AG04449 (cell line): Measurements from ENCODE around the gene CRNKL1.

ENCODE experiments used
- CTCF ChIA-PET: fragments of 350-600 bp; formaldehyde crosslinking; extraction: SDS; loops from one replicate; lab custom pipeline; 2021; ENCODE audit warnings: antibody characterized with exemption; lab: Yijun Ruan, JAX
- POLR2A ChIA-PET: fragments of 400-600, 350-600 bp; formaldehyde crosslinking; extraction: SDS; loops from one replicate; lab custom pipeline; 2020; ENCODE audit warnings: antibody characterized with exemption, inconsistent platforms; lab: Yijun Ruan, JAX
- DNase-seq: peaks from one replicate; pipeline ENCODE4 v3.0.0-alpha.2; 2010; ENCODE audit warnings: low read depth, low spot score
- H3K4me3 ChIP-seq: 2 replicates; pipeline ENCODE4 v1.5.1; 2011; ENCODE audit warnings: low read depth, mild to moderate bottlenecking, control low read depth, low read length
- TF ChIP-seq, protein P1 (sequence below): IDR thresholded peaks from one replicate; pipeline ENCODE4 v1.5.1; 2011; ENCODE audit warnings: mild to moderate bottlenecking, moderate library complexity, low read length, control low read depth, inconsistent platforms; ENCODE audit not compliant: insufficient read depth; ENCODE audit errors: missing control alignments

The CRNKL1 gene

GRCh38 chr20:20070871-20071726 lies 18.8 kb upstream of the CRNKL1 start:
- ChIA-PET POLR2A (no interaction called here), CTCF (interaction anchor here (3.8 kb wide), 1 partner anchor 13 kb away, joined by 19 read pairs; no protein-coding TSS in a partner anchor)
- TF ChIP-seq, protein P1, sequence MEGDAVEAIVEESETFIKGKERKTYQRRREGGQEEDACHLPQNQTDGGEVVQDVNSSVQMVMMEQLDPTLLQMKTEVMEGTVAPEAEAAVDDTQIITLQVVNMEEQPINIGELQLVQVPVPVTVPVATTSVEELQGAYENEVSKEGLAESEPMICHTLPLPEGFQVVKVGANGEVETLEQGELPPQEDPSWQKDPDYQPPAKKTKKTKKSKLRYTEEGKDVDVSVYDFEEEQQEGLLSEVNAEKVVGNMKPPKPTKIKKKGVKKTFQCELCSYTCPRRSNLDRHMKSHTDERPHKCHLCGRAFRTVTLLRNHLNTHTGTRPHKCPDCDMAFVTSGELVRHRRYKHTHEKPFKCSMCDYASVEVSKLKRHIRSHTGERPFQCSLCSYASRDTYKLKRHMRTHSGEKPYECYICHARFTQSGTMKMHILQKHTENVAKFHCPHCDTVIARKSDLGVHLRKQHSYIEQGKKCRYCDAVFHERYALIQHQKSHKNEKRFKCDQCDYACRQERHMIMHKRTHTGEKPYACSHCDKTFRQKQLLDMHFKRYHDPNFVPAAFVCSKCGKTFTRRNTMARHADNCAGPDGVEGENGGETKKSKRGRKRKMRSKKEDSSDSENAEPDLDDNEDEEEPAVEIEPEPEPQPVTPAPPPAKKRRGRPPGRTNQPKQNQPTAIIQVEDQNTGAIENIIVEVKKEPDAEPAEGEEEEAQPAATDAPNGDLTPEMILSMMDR, result no peak
- no peak overlapping the region for H3K4me3 ChIP-seq
- no peak for DNase-seq

- POLR2A ChIA-PET, result no interaction called here
- DNase-seq, result no peak
- TF ChIP-seq, protein P1, result no peak
- H3K4me3 ChIP-seq, result no peak overlapping the region
- CTCF ChIA-PET, result no interaction called here
These were observed 13.1 kb upstream of the CRNKL1 start for GRCh38 chr20:20065361-20065760.

DNA sequence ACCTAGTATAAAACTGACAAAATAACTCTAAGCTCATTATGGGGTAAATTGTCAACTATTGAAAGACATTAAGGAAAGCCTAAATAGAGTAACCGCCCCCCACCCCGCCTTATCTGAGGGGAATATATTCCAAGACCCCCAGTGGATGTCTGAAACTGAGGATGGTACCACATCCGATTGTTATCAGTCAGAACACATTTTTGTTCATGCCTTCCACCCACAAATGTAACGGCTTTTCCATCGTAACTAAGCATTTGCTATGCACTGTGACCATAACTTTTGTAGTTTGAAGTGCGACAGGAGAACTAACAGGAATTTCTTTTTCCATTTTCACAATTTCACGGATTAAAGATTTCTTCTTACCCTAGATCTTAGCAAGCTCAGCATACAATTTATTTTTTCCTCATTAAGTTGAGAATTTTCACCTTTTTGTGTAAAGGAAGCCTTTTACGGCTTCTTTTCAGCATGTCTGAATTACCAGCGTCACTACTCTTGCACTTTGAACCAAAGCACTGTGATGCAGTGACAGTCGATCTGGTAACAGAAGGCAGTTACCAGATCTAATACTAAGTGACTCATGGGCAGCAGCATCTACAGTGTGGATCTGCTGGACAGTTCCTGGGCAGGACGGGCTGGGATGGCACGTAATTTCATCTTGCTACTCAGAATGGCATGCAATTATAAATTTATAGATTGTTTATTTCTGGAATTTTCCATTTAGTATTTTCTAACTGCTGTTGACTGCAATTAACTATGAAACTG lies 11.9 kb upstream of the CRNKL1 start:
- CTCF ChIA-PET, result no interaction called here
- no peak for DNase-seq
- H3K4me3 ChIP-seq, result no peak overlapping the region
- TF ChIP-seq, protein P1, result no peak
- POLR2A ChIA-PET, result no interaction called here

GRCh38 chr20:20060234-20060998 lies 8.2 kb upstream of the CRNKL1 start:
- no peak for DNase-seq
- TF ChIP-seq, protein P1, result no peak
- CTCF ChIA-PET, result no interaction called here
- no peak overlapping the region for H3K4me3 ChIP-seq
- POLR2A ChIA-PET, result no interaction called here

DNA sequence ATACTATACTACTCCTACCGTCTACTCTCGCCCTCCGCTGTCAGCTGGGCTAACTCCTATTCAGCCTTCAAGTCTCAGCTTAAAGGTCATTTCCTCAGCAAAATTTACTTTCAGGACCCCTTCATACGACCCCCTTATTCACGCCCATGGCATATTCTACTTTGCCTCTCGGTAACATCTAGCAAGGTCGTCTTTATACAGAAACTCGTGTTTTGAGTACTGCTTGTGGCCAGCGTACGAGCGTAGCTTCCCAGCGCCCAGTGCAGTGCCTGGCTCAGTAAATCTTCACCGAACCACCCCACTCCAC lies 546 bp downstream of the CRNKL1 start:
- POLR2A ChIA-PET, result no interaction called here
- TF ChIP-seq, protein P1, result no peak
- CTCF ChIA-PET, result interaction anchor here (0.8 to 2.1 kb wide), 5 partner anchors 14 to 542 kb away, joined by 3 to 8 read pairs (median 4); partner anchors contain the start of gene NAA20
- DNase-seq, result no peak
- peak overlapping the region; percentile 91 for H3K4me3 ChIP-seq
